OCI-LY3 (cell line): Measurements from ENCODE around the gene PHLDA2.

Source experiments
- H2AFZ ChIP-seq: fragments of 200-600, 300-600 bp; shearing (Covaris generic); 2 replicates; pipeline ENCODE4 v1.6.0; 2014; ENCODE audit warnings: antibody characterized with exemption, low read depth, low read length
- H3K27ac ChIP-seq: fragments of 200-600, 300-600 bp; sonication (generic); 2 replicates; pipeline ENCODE4 v1.5.1; 2014; ENCODE audit warnings: mild to moderate bottlenecking, low read length, moderate library complexity, mixed read lengths
- H3K27me3 ChIP-seq: fragments of 200-600, 300-600 bp; sonication (generic); 2 replicates; pipeline ENCODE4 v1.6.1; 2014; ENCODE audit warnings: low read depth, low read length, mixed read lengths
- H3K36me3 ChIP-seq: fragments of 200-600, 300-600 bp; sonication (generic); replicated peaks from 2 replicates; pipeline ENCODE3; 2014; ENCODE audit warnings: low read depth, low read length, mixed read lengths
- H3K4me1 ChIP-seq: fragments of 300-600, 200-600 bp; sonication (generic); 2 replicates; pipeline ENCODE4 v1.6.1; 2014; ENCODE audit warnings: low read length, mixed read lengths
- H3K4me2 ChIP-seq: fragments of 200-600, 300-600 bp; sonication (generic); 2 replicates; pipeline ENCODE4 v1.6.1; 2014; ENCODE audit warnings: low read length, mixed read lengths
- H3K4me3 ChIP-seq: fragments of 300-600, 200-600 bp; sonication (generic); 2 replicates; pipeline ENCODE4 v1.5.1; 2014; ENCODE audit warnings: antibody characterized with exemption, mild to moderate bottlenecking, low read length, moderate library complexity
- H3K79me2 ChIP-seq: fragments of 300-600, 200-600 bp; shearing (Covaris generic); 2 replicates; pipeline ENCODE4 v1.6.1; 2014; ENCODE audit warnings: mild to moderate bottlenecking, low read length, mixed read lengths
- H3K9ac ChIP-seq: fragments of 300-600, 200-600 bp; shearing (Covaris generic); 2 replicates; pipeline ENCODE4 v1.6.0; 2014; ENCODE audit warnings: mild to moderate bottlenecking, low read length, moderate library complexity
- H3K9me3 ChIP-seq: fragments of 200-600, 300-600 bp; shearing (Covaris generic); 2 replicates; pipeline ENCODE4 v1.6.1; 2014; ENCODE audit warnings: low read length, mixed read lengths; ENCODE audit not compliant: insufficient read depth
- H4K20me1 ChIP-seq: fragments of 200-600, 300-600 bp; sonication (generic); 2 replicates; pipeline ENCODE4 v1.6.1; 2016; ENCODE audit warnings: low read length, mixed read lengths; ENCODE audit not compliant: insufficient read depth
- EZH2phosphoT487 ChIP-seq: fragments of 200-600 bp; shearing (Covaris generic); IDR thresholded peaks from 2 replicates; pipeline ENCODE4 v1.6.1; 2018; ENCODE audit warnings: antibody characterized with exemption, mixed run types, low read depth
- TF ChIP-seq, protein P1 (sequence below): fragments of 200-600, 300-600 bp; sonication (generic); IDR thresholded peaks from 2 replicates; pipeline ENCODE4 v1.5.1; 2014; ENCODE audit warnings: antibody characterized with exemption, low read length, low read depth

The PHLDA2 gene

DNA sequence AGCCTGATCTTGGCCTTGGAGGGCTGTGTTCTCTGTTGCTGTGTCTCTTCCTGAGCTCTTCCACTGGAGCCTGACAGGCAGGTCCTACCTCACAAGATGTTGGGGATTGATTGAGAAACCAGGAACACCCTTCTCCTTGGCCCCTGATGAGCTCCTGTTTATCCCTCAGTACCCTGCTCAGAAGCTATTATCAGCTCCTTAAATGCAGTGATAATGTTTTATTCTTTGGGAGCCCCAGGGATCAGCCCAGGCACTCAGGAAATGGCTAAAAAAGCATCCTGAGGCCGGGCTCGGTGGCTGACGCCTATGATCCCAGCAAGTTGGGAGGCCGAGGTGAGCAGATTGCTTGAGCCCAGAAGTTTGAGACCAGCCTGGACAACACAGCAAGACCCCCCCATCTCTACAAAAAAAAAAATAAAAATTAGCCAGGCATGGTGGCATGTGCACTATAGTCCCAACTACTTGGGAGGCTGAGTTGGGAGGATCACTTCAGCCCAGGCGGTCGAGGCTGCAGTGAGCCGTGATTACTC lies 4.9 kb upstream of the PHLDA2 start:
- Histone ChIP-seq H3K36me3 (peaks cover 4% of the 10 kb centered on the region), H3K4me1 (peaks cover 4% of the 10 kb centered on the region; the same call in 1 of the 2 replicates), H3K9me3 (peaks cover 2% of the 10 kb centered on the region; the same call in 1 of the 2 replicates), H2AFZ (no peak overlapping the region), H3K79me2 (no peaks in the 10 kb centered on the region), H3K27me3 (no peaks in the 10 kb centered on the region), H3K4me3 (no peak overlapping the region), H3K4me2 (no peak overlapping the region), H4K20me1 (no peaks in the 10 kb centered on the region), H3K27ac (no peak overlapping the region), H3K9ac (no peak overlapping the region)
- no peak for TF ChIP-seq EZH2phosphoT487
- TF ChIP-seq, protein P1, sequence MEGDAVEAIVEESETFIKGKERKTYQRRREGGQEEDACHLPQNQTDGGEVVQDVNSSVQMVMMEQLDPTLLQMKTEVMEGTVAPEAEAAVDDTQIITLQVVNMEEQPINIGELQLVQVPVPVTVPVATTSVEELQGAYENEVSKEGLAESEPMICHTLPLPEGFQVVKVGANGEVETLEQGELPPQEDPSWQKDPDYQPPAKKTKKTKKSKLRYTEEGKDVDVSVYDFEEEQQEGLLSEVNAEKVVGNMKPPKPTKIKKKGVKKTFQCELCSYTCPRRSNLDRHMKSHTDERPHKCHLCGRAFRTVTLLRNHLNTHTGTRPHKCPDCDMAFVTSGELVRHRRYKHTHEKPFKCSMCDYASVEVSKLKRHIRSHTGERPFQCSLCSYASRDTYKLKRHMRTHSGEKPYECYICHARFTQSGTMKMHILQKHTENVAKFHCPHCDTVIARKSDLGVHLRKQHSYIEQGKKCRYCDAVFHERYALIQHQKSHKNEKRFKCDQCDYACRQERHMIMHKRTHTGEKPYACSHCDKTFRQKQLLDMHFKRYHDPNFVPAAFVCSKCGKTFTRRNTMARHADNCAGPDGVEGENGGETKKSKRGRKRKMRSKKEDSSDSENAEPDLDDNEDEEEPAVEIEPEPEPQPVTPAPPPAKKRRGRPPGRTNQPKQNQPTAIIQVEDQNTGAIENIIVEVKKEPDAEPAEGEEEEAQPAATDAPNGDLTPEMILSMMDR = no peak

DNA sequence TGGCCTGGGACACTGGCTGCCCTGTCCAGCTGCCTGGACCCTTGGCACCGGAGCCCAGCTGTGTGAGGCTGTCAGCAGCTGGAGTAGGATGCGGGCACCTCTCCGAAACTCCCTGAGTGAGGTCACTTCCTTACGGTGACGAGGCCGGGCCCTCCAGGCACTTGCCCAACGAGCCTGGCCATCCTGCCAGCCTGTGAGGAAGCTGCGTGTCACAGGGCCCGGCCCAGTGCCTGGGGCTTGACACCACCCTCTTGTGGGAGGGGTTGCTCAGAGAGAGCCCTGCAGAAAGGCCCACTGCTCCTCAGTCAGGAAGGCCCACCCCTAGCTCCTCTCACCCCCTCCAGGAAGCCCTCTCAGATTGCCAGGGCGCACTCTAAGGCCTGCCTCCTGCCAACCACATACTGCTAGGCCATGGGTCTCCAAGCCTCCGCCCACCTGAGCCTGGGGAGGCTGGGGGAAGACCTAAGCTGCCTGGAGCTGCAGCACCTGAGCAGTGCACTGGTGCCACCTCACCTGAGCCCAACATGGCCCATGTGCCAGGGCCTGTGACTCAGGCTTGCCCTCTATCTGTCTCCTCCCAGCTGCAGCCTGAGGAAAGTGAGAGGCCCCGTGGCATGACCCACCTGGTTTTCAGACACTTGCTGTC lies 4.3 kb upstream of the PHLDA2 start:
- H3K27ac ChIP-seq = no peak overlapping the region
- no peaks in the 10 kb centered on the region for H4K20me1 ChIP-seq
- H3K4me2 ChIP-seq = no peak overlapping the region
- H2AFZ ChIP-seq = no peak overlapping the region
- H3K4me3 ChIP-seq = no peak overlapping the region
- H3K9me3 ChIP-seq = no peaks in the 10 kb centered on the region
- no peaks in the 10 kb centered on the region for H3K79me2 ChIP-seq
- no peaks in the 10 kb centered on the region for H3K27me3 ChIP-seq
- H3K4me1 ChIP-seq = peaks cover 4% of the 10 kb centered on the region; the same call in 1 of the 2 replicates
- no peaks in the 10 kb centered on the region for H3K36me3 ChIP-seq
- TF ChIP-seq, protein P1 = no peak
- no peak for TF ChIP-seq EZH2phosphoT487
- H3K9ac ChIP-seq = no peak overlapping the region

GRCh38 chr11:2932850-2933251 lies 3.6 kb upstream of the PHLDA2 start:
- H3K27me3 ChIP-seq = no peaks in the 10 kb centered on the region
- no peak overlapping the region for H3K9ac ChIP-seq
- no peak overlapping the region for H3K4me2 ChIP-seq
- H3K4me1 ChIP-seq = peaks cover 4% of the 10 kb centered on the region; the same call in 1 of the 2 replicates
- no peaks in the 10 kb centered on the region for H3K36me3 ChIP-seq
- H4K20me1 ChIP-seq = no peaks in the 10 kb centered on the region
- H3K4me3 ChIP-seq = no peak overlapping the region
- no peak overlapping the region for H3K27ac ChIP-seq
- H3K9me3 ChIP-seq = no peaks in the 10 kb centered on the region
- no peak overlapping the region for H2AFZ ChIP-seq
- TF ChIP-seq, protein P1 = no peak
- TF ChIP-seq EZH2phosphoT487 = no peak
- H3K79me2 ChIP-seq = no peaks in the 10 kb centered on the region

- Histone ChIP-seq H3K4me3 (no peak overlapping the region), H3K4me2 (no peak overlapping the region)
These were observed 2.8 kb upstream of the PHLDA2 start for GRCh38 chr11:2931771-2932738.

More at GRCh38 chr11:2931771-2932738, 2.8 kb upstream of the PHLDA2 start:
- Histone ChIP-seq H3K36me3 (no peaks in the 10 kb centered on the region), H3K4me1 (peaks cover 4% of the 10 kb centered on the region; the same call in 1 of the 2 replicates), H3K27ac (no peak overlapping the region), H3K79me2 (no peaks in the 10 kb centered on the region), H3K9me3 (no peaks in the 10 kb centered on the region), H2AFZ (no peak overlapping the region), H3K27me3 (no peaks in the 10 kb centered on the region), H4K20me1 (no peaks in the 10 kb centered on the region), H3K9ac (no peak overlapping the region)
- no peak for TF ChIP-seq EZH2phosphoT487
- TF ChIP-seq, protein P1 = no peak
